Right ventricle myocardium inferior (tissue), 1 donor: ENCODE data around the gene ESR2. TPM values are rescaled to one million over a fixed set of nuclear protein-coding genes. Genes with fewer than 3 reads are reported as not detected.
"Not testable (repeated sequence)": the region's sequence is repeated elsewhere in the genome, so short reads cannot be mapped to it uniquely, and the experiment has no call there.

Source experiments
- ATAC-seq: fragments of 200-7000 bp; cut with Tn5 transposase; one replicate; pipeline ENCODE4 v1.9.1; 2020; ENCODE audit warnings: mild to moderate bottlenecking, moderate library complexity
- DNase-seq: peaks from one replicate; pipeline ENCODE4 v3.0.0; 2021; ENCODE audit errors: missing footprints
- intact Hi-C: fragments of 100-400 bp; cut with DNase I; formaldehyde crosslinking; loops from one replicate; pipeline ENCODE4 v1.11.0; 2022
- microRNA-seq: library from miRNA; unstranded; fragments of <30 nt; microRNA quantifications from one replicate; pipeline ENCODE4 v1.2.0, GENCODE V29; 2020
- total RNA-seq: library from RNA; stranded (reverse); fragmentation: NEBNext Ultra II Directional; extraction: Animal tissue kit (Norgen Biotek cat#: 25700); gene quantifications from one replicate; pipeline ENCODE4 v1.2.1, GENCODE V29; 2021
- donor health status: DM: no; HTN: yes; CAD: no; lungs with severe emphysema.

Gene ESR2
- total RNA-seq, 1 donor from 2014 or later = 0.78 TPM

DNA sequence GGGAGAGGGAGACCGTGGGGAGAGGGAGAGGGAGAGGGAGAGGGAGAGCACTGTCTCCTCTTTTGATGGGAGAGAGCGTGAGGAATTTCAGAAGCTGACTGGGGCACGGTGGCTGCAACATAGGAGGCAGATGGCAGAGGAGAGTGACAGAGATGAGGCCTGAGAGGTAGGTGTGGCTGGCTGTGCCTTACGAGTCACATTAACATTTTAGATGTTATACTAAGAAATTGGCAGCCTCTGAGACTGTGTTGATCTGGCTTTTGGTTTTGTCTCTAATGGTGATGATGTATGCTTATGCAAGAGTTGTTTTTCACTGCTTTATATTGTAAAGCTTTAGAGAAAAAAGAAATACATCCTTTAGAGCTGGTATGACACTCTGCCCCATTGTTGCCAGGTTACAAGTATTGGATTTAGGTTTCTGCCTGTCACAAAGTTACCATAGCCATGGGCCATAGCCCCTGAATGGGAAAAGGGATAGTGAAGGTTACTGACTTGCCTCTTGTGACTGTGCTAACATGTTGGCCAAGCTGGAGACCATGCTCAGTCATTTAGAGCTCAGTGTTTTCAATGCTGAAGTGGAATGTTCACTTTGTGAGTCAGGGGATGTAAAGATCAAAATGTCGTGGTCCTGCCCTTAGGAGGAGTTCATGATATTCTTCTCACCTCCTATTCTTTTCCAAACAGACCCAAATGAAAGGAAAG is 255.2 kb downstream of the ESR2 start:
- intact Hi-C loops = no loop called here
- DNase-seq = no peak
- ATAC-seq = no peak

DNA sequence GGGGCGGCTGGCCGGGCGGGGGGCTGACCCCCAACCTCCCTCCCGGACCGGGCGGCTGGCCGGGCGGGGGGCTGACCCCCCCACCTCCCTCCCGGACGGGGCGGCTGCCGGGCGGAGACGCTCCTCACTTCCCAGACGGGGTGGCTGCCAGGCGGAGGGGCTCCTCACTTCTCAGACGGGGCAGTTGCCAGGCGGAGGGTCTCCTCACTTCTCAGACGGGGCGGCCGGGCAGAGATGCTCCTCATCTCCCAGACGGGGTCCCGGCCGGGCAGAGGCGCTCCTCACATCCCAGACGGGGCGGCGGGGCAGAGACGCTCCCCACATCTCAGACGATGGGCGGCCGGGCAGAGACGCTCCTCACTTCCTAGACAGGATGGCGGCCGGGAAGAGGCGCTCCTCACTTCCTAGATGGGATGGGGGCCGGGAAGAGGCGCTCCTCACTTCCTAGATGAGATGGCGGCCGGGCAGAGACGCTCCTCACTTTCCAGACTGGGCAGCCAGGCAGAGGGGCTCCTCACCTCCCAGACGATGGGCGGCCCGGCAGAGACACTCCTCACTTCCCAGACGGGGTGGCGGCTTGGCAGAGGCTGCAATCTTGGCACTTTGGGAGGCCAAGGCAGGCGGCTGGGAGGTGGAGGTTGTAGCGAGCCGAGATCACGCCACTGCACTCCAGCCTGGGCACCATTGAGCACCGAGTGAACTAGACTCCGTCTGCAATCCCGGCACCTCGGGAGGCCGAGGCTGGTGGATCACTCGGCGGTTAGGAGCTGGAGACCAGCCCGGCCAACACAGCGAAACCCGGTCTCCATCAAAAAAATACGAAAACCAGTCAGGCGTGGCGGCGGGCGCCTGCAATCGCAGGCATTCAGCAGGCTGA is 256.1 kb downstream of the ESR2 start:
- intact Hi-C loops, ATAC-seq, DNase-seq: not testable (repeated sequence)

DNA sequence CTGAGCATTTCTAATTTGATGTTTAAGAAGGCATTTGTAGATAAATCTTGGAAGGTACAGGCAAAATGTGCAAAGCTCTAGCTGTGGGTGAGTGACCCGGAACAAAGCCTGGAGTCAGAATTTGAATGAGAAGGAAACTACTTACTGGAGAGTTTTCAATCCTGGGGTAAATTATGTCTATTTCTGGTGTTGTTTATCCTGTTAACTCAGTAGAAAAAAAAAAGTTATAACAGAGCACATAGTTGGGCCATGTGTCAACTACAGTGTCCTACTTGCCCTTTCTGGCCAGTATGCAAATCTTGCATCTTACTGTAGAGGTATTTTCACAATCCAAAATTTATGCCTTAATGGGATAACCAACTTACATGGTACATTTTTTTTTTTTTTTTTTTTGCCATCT is 259.0 kb downstream of the ESR2 start:
- intact Hi-C loops = no loop called here
- no peak for ATAC-seq
- DNase-seq = no peak

Small RNA genes lying within 50 kb of the gene (microRNA-seq; reads per million reads assigned to microRNA genes)
- gene MIR548H1 = not detected

Other genes with a start within 250 kb of the ESR2 start
- gene MTHFD1, start 94.0 kb upstream of the ESR2 start, total RNA-seq = 58.1 TPM
- gene AKAP5, start 171.1 kb upstream of the ESR2 start, total RNA-seq = 0.16 TPM
- 17.6 TPM for gene ZBTB25, start 209.5 kb upstream of the ESR2 start, total RNA-seq
- gene ZBTB1, start 210.4 kb upstream of the ESR2 start, total RNA-seq = 22.3 TPM
- gene HSPA2, start 246.4 kb upstream of the ESR2 start, total RNA-seq = 15.2 TPM